ENCODE measurements around the gene ACMSD.

- TF ChIP-seq CTCF (IDR thresholded peaks at IDR 0.05) (no peak), POLR2A (IDR thresholded peaks at IDR 0.05) (no peak)
Observed at GRCh38 chr2:134858245-134858644, 19.8 kb downstream of the ACMSD start.
